Adrenal gland (tissue), 5 donors: ENCODE results near the gene MAGEF1.

Experiments
- CTCF ChIP-seq, 6 experiments: fragments of 450-650 bp in 4 of 6; fragments of 200-600 bp in 2 of 6; sonication (generic) in 1 of 6; IDR thresholded peaks; 1 replicate in 5 of 6; 2 replicates in 1 of 6; pipeline versions ENCODE4 v1.5.1 to v1.8.0; 2016 to 2021; ENCODE audit warnings: antibody characterized with exemption in 6 of 6, mild to moderate bottlenecking in 2 of 6, moderate library complexity in 1 of 6
- POLR2A ChIP-seq, 2 donors: fragments of 450-650 bp; IDR thresholded peaks; one replicate each; pipeline ENCODE4 v1.6.1; 2017; ENCODE audit warnings: antibody characterized with exemption in 2 of 2, mild to moderate bottlenecking in 2 of 2, moderate library complexity in 1 of 2
- donor health status: DM: no; HTN: no; CAD: no.

- no peak for TF ChIP-seq CTCF (IDR thresholded peaks at IDR 0.05)
- no peak for TF ChIP-seq POLR2A (IDR thresholded peaks at IDR 0.05)
Measured at GRCh38 chr3:184755315-184755731, 43.5 kb upstream of the MAGEF1 start.
